HG02852 (cell line): Measurements from ENCODE around the gene SYNGR1.
"Not testable (repeated sequence)": the region's sequence is repeated elsewhere in the genome, so short reads cannot be mapped to it uniquely, and the experiment has no call there.

Source experiments
- ATAC-seq: cut with Tn5 transposase; IDR thresholded peaks from one replicate; pipeline ENCODE4 v1.9.1; 2021; ENCODE audit warnings: mild to moderate bottlenecking, moderate library complexity; ENCODE audit not compliant: unreplicated experiment

The SYNGR1 gene

DNA sequence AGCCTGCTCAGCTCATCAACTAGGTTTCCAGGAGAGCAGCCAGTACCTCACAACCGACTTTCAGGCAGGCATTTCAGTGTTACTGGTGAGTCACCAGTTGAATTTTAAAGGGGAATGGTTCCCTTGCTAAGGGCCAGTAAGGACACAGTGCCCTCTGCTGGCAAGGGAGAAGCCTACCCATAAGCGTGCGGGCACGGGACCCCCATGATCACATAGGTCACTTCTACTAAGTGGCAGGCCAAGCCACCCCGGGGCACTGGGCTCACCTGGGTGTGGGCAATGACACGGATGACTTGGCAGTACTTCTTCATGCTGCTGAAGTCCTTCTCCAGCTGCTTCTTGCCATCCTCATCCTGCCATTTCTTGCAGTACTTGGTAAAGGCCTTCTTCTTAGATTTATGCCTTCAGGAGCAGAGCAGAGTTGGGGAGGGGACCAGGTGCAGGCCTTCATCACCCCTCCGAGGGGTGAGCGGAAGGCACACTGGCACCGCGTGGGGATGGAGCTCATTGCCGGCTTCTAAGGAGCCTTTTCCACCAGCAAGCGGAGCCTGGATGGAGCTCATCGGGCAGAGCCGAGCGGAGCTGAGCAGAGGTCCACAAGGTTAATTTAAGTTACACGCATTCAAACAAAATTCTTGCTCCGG is 33.2 kb upstream of the SYNGR1 start:
- ATAC-seq = no peak

DNA sequence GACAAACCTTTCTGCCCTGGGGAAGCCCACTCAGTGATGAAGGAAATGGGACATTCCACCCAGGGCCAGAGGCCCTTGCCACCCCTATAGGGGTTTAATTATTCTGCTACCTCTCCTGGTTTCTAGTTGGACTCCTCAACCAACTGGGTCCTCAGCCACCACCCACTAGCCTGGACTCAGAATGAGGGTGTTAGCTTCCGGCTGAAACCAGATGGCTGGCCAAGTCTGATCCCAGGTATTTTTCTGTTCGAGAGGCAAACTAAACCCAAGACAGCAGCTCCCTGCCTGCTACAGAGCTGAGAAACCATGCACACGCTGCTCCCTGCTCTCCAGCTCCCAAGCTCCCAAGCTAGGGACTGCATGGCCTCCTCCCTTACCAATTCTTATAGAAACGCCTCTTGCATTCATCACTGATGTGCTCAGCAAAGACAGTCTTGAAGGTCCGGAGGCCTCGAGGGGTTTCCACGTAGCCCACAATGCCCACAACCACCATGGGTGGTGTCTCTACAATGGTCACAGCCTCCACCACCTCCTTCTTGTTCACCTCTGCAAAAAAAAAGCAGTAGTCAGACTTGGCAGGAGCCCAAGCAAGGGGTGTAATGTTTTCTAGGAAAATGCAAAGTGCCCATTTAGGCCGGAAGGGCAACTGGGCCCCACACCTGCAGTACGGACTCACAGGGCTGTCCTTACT is 32.6 kb upstream of the SYNGR1 start:
- no peak for ATAC-seq

DNA sequence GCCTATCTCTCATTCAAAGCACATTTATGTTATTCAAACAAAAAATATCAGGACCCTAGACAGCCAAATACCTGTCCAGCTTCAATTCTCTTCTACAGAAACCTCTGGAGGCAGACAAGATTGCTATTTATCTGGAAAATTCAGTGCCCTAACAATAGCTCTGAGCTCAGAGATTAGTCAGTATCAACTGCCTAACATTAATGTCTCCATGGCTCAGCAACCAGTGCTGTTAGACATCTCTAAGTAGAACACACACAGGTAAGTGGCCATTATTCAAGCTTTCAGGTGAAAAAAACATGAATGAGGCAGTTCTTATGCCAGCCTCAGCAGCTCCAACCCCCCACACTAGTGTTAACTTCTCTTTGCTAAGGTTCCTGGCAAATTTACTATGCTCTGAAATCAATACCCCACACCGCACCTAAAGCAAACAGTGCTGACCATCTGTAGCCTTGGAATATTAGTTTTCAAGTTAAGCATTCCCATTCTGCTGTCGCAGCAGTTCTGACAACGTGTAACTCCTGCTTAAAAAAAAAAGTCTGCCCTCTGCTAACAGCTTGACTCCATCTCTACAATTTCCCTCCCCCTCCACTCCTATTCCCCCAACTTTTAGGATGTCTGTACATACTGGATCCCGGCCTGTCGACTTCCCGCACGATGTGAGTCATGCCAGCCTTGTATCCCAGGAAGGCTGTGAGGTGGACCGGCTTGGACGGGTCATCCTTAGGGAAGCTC is 31.9 kb upstream of the SYNGR1 start:
- no peak for ATAC-seq

- ATAC-seq = peak; percentile 13
These were observed 31.1 kb upstream of the SYNGR1 start for GRCh38 chr22:39318507-39319283.

DNA sequence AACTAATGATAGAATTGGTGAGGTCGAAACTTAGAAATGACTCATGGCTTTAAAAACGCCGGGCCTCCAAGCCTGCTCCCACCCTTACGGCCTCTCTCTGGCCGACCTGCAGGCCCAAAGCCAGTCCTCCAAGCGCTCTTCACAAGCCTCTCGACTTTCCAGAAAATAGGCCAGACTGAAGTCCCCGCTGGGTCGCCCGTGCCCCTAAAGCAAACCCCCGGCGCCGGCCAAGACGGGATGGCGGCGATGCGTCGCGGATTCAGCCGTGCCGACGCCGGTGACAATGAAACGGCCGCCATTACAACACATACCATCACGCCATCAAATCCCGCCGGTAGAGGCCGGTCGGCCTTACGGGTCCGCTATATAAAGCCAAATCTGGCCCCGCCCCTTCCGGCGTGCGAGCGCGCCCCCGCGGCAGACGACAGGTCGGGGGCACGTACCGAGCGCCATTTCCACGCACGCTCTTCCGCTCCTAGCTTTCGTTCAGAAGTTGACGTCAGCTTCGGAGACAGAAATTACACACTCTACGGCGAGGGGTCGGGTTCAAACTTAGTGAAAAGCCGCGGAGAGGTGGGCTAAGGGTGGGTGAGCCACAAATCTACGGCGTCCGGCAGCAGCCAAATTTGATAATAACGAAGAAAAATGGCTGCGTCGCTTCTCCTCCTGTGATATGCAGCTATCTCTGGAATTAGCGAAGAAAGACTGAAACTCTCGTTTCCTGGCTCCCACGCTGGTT is 30.3 kb upstream of the SYNGR1 start, which contains the start of gene RPL3:
TSS of gene RPL3 (minus strand) at position 340 of the 739 bp plus-strand sequence. CDS start at position 314, 26 bp downstream.
- ATAC-seq = peak; percentile 72

DNA sequence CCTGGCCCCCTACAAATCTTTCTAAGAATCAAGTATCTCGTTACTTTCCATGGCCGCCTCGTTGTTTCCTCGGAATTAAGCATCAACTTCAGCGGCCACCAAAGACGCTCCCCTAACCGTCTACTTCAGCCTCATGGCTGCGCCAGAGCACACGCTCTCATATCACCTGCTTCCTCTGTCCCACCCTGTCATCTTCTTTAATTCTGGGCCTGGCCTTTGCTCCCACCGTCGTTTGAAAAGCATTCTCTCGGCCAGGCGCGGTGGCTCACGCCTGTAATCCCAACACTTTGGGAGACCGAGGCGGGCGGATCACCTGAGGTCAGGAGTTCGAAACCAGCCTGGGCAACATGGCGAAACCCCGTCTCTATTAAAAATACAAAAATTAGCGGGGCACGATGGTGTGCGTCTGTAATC is 29.2 kb upstream of the SYNGR1 start:
- not testable (repeated sequence) for ATAC-seq

DNA sequence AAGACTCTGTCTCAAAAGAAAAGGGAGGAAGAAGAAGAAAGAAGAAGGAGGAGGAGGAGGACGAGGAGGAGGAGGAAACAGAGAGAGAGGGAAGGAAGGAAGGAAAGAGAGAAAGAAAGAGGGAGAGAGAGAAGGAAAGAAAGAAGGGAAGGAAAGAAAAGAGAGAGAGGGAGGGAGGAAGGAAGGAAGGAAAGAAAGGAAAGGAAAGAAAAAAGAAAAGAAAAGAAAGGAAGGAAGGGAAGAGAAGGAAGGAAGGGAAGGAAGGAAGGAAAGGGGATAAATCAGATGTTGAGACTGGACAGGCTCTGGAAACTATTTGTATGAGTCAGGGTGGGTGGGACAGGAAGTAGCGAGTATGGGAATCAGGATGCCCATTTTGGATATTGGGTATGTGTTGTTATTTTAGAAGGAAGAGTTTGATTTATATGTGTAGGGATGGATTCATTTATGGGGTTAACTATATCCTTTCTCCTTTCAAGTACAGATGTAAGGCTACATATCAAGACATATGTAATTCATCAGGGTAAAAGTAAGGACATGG is 24.3 kb upstream of the SYNGR1 start:
- ATAC-seq = no peak

DNA sequence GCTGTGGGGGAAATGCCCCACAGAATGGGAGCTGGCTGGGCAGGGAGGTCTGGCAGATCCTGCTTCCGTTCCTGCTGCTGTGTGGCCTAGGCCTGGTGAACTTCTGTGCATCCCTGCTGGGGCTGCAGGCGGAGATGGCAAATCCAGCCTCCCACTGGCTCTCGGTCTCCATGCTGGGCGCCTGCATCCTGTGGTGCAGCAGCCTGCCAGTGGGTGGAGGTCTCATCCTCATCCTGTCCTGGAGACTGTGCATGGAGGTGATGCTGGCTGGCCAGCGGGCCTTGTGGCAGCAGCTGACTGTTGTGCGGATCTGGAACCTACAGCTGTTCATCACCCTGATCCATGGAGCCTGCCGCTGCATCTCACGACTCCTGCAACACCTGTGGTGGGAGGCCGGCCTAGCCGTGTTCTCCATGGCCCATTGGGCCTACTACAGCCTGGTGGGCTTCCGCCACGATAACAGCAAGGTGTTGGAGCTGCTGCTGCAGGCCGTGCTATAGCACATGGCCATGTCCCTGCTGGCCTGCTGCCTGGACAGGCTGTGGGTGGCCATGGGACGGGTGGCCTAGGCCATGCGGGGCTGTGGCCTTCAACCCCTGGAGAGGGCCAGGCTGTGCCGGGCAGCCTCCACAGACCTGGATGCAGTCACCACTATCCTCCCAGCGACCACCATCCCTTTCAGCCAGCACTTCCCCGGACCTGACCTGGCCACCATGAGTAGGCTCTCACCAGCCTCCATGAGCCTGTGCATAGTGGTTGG is 21.6 kb upstream of the SYNGR1 start:
- ATAC-seq = no peak

DNA sequence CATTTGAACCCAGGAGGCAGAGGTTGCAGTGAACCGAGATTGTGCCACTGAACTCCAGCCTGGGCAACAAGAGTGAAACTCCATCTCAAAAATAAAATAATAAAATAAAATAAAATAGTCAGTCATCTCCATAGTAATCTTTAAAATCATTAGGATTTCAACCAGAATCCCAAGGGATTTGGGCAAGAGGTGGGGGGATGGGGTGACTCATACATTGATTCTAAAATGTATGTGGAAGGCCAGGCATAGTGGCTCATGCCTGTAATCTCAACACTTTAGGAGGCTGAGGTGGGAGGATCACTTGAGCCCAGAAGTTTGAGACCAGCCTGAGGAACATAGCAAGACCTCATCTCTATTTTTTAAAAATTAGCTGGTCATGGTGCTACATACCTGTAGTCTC is 19.2 kb upstream of the SYNGR1 start:
- ATAC-seq = not testable (repeated sequence)

- ATAC-seq = no peak
These were observed 17.2 kb upstream of the SYNGR1 start for GRCh38 chr22:39332441-39333064.

DNA sequence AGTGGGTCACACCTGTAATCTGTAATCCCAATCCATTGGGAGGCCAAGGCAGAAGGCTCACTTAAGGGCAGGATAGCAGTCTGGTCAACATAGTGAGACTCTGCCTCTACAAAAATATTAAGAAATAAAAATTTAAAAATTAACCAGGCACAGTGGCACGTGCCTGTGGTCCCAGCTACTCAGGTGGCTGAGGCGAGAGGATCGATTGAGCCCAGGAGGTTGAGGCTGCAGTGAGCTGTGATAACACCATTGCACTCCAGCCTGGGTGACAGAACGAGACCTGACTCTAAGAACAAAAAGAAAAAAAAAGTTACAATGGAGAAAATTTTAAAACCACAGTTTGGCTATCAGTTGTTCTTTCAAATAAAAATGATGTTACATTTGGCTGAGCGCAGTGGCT is 13.4 kb upstream of the SYNGR1 start:
- no peak for ATAC-seq

GRCh38 chr22:39339775-39340174 is 10.0 kb upstream of the SYNGR1 start:
- not testable (repeated sequence) for ATAC-seq

DNA sequence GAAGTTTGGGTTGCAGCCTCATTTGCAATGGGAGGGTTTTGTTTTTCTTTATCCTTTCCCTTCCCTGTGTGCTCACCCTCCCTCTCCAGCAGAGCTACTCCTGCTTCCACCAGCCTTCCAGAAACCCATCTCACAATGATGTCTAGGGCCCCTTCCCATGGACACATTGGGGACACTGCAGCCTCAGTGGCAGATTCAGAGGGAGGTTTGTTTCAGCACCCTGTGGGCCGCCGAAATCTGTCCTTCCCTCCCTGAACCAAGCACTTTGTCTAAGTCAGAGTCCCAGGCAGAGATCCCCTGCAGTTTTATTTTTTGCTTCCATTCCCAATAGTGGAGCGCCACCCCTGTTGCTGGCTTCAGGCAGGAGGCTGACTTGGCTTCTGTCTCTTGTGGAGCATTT is 8.6 kb upstream of the SYNGR1 start:
- ATAC-seq = no peak

DNA sequence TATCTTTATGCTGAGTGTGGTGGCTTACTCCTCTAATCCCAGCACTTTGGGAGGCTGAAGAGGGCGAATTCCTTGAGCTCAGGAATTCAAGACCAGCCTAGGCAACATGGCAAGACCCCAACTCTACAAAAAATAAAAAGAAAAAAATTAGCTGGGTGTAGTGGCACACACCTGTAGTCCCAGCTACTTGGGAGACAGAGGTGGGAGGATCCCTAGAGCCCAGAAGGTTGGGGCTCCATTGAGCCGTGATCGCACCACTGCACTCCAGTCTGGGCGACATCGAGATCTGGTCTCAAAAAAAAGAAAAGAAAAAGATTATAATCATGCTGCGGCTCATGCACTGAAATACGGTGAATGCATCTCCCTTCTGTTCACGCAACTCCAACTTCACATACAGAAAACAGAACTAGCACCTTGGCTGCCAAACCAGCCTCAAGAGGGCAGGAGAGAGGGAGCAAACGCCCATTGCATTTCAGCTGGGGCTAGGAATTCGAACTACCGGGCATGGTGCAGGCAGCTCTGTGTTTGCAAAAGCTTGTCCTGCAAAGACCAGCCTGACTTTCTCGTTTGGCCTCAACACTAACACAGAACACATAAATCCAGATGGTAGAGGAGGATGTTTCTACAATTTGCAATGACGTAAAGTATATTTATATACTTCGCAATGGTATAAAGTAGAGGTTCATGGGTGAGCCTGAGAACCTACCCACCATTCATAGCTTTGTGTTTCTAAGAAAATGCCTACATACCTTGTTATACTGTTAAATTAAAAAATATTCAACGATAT is 6.3 kb upstream of the SYNGR1 start:
- ATAC-seq = no peak

GRCh38 chr22:39344046-39344390 is 5.8 kb upstream of the SYNGR1 start:
- no peak for ATAC-seq

GRCh38 chr22:39345231-39345630 is 4.6 kb upstream of the SYNGR1 start:
- no peak for ATAC-seq

GRCh38 chr22:39348909-39349505 is 784 bp upstream of the SYNGR1 start:
- no peak for ATAC-seq

DNA sequence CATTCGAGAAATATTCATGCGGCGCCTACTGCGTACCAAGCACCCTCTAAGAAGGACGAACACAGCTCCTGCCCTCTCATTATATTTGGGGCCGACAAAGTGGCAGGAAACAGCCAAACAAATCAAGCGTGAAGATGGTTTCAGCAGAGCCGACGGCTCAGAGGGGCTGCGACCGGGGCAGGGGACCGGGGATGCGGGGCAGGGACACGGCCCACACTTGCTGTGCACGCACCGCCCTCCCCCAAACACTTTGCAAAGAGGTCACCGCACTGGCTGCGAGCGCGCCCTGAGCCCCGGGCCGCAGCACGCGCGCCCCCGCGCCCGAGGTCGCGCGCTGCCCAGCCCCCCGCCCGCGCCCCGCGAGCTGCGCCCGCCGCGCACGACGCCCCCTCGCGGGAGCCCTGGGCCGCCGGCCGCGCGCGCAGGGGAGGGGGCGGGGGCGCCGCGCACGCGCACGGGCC is 255 bp upstream of the SYNGR1 start:
- no peak for ATAC-seq
